B cell (primary cell): Measurements from ENCODE around the gene MOB3B.

ENCODE experiments used
- CTCF ChIP-seq: fragments of 200-600 bp; IDR thresholded peaks from one replicate; pipeline ENCODE4 v1.8.0; 2022; ENCODE audit warnings: antibody characterized with exemption, mild to moderate bottlenecking
- EZH2 ChIP-seq: IDR thresholded peaks from 2 replicates; pipeline ENCODE4 v1.6.1; 2012; ENCODE audit warnings: borderline replicate concordance, low read depth, mild to moderate bottlenecking, moderate library complexity, low read length; ENCODE audit not compliant: insufficient read depth, poor library complexity, severe bottlenecking

- TF ChIP-seq CTCF (no peak), EZH2 (no peak)
Measured at GRCh38 chr9:27431543-27432147, 98.0 kb downstream of the MOB3B start.
